SK-N-SH (cell line): ENCODE results near the gene CDC34. TPM values are rescaled to one million over a fixed set of nuclear protein-coding genes. Genes with fewer than 3 reads are reported as not detected.

ENCODE experiments used
- CTCF ChIA-PET: fragments of 300-600, 350-600 bp; formaldehyde crosslinking; extraction: SDS; loops from one replicate; lab custom pipeline; 2021; lab: Yijun Ruan, JAX
- POLR2A ChIA-PET: fragments of 350-600 bp; sonication (Branson Sonifier 250); formaldehyde crosslinking; extraction: SDS; loops from one replicate; lab custom pipeline; 2020; ENCODE audit warnings: antibody characterized with exemption, inconsistent platforms; lab: Yijun Ruan, JAX
- DNase-seq: peaks from one replicate; pipeline ENCODE4 v3.0.0; 2012
- H2AFZ ChIP-seq: fragments of 200-600 bp; sonication (generic); 2 replicates; pipeline ENCODE4 v1.8.1; 2016; ENCODE audit warnings: antibody characterized with exemption, mild to moderate bottlenecking, low read depth
- H3F3A ChIP-seq: fragments of 200-600 bp; sonication (generic); replicated peaks from 2 replicates; pipeline ENCODE3; 2016; ENCODE audit warnings: antibody characterized with exemption, mild to moderate bottlenecking; ENCODE audit not compliant: insufficient read depth
- H3K27ac ChIP-seq, 2 experiments: fragments of 200-500 bp in 1 of 2; fragments of 200-600 bp in 1 of 2; sonication (Bioruptor generic) in 1 of 2; sonication (generic), shearing (Covaris generic) in 1 of 2; 2 replicates each; pipeline versions ENCODE4 v1.5.1 to v1.6.1; 2014 to 2016; ENCODE audit warnings: low read depth in 2 of 2, inconsistent platforms in 1 of 2, low read length in 1 of 2, mild to moderate bottlenecking in 1 of 2, mixed read lengths in 1 of 2
- H3K27me3 ChIP-seq: fragments of 200-600 bp; sonication (generic), shearing (Covaris generic); 2 replicates; pipeline ENCODE4 v1.6.1; 2016; ENCODE audit warnings: mixed run types; ENCODE audit not compliant: insufficient read depth
- H3K36me3 ChIP-seq, 2 experiments: fragments of 200-500 bp in 1 of 2; fragments of 200-600 bp in 1 of 2; sonication (Bioruptor generic) in 1 of 2; sonication (generic) in 1 of 2; replicated peaks in 1 of 2; 2 replicates each; pipeline versions ENCODE3 to v1.5.1; 2014 to 2016; ENCODE audit warnings: low read length in 1 of 2, mild to moderate bottlenecking in 1 of 2; ENCODE audit not compliant: insufficient read depth in 2 of 2, control insufficient read depth in 1 of 2
- H3K4me1 ChIP-seq, 2 experiments: fragments of 200-500 bp in 1 of 2; fragments of 200-600 bp in 1 of 2; sonication (Bioruptor generic) in 1 of 2; sonication (generic), shearing (Covaris generic) in 1 of 2; 2 replicates each; pipeline versions ENCODE4 v1.5.1 to v1.6.1; 2014 to 2016; ENCODE audit warnings: low read depth in 1 of 2, low read length in 1 of 2, mixed run types in 1 of 2; ENCODE audit not compliant: insufficient read depth in 2 of 2, control insufficient read depth in 1 of 2
- H3K4me2 ChIP-seq: fragments of 200-600 bp; sonication (generic), shearing (Covaris generic); 2 replicates; pipeline ENCODE4 v1.6.1; 2017; ENCODE audit warnings: mixed run types
- H3K4me3 ChIP-seq, 2 experiments: fragments of 200-500 bp in 1 of 2; fragments of 200-600 bp in 1 of 2; sonication (Bioruptor generic) in 1 of 2; sonication (generic), shearing (Covaris generic) in 1 of 2; 2 replicates each; pipeline versions ENCODE4 v1.5.1 to v1.8.1; 2014 to 2016; ENCODE audit warnings: low read depth in 2 of 2, inconsistent platforms in 1 of 2, low read length in 1 of 2, mild to moderate bottlenecking in 1 of 2, mixed read lengths in 1 of 2, moderate library complexity in 1 of 2
- H3K79me2 ChIP-seq: fragments of 200-600 bp; sonication (generic); 2 replicates; pipeline ENCODE4 v1.8.1; 2017; ENCODE audit warnings: mild to moderate bottlenecking; ENCODE audit not compliant: insufficient read depth
- H3K9ac ChIP-seq: fragments of 200-600 bp; sonication (generic); 2 replicates; pipeline ENCODE4 v1.6.1; 2017; ENCODE audit warnings: mixed run types
- H3K9me2 ChIP-seq: fragments of 200-600 bp; sonication (generic); 2 replicates; pipeline ENCODE4 v1.6.1; 2017; ENCODE audit warnings: mixed run types
- H3K9me3 ChIP-seq: fragments of 200-600 bp; sonication (generic); 2 replicates; pipeline ENCODE4 v1.6.1; 2017; ENCODE audit warnings: mixed run types, mild to moderate bottlenecking, moderate library complexity
- H4K20me1 ChIP-seq: fragments of 200-600 bp; sonication (generic); 2 replicates; pipeline ENCODE4 v1.6.1; 2017; ENCODE audit warnings: mild to moderate bottlenecking, mixed run types; ENCODE audit not compliant: insufficient read depth
- ELF1 ChIP-seq: IDR thresholded peaks from 2 replicates; pipeline ENCODE4 v1.4.0; 2012
- EP300 ChIP-seq, 2 experiments: IDR thresholded peaks; 2 replicates each; pipeline versions ENCODE4 v1.4.0 to v1.6.1; 2012; ENCODE audit warnings: borderline replicate concordance in 1 of 2, low read depth in 1 of 2, low read length in 1 of 2
- FOSL2 ChIP-seq: IDR thresholded peaks from 2 replicates; pipeline ENCODE4 v1.4.0; 2012; ENCODE audit warnings: low read depth, mild to moderate bottlenecking, moderate library complexity, borderline replicate concordance
- FOXJ3 ChIP-seq: sonication (generic); formaldehyde crosslinking; IDR thresholded peaks from 2 replicates; pipeline ENCODE4 v1.5.1; 2020; ENCODE audit warnings: mild to moderate bottlenecking, missing genetic modification reagents
- FOXM1 ChIP-seq: IDR thresholded peaks from 2 replicates; pipeline ENCODE4 v1.4.0; 2012; ENCODE audit warnings: low read depth, mild to moderate bottlenecking
- GATA2 ChIP-seq: sonication (generic); formaldehyde crosslinking; IDR thresholded peaks from 2 replicates; pipeline ENCODE4 v1.5.0; 2020; ENCODE audit warnings: mild to moderate bottlenecking, missing genetic modification reagents
- JUND ChIP-seq: IDR thresholded peaks from 2 replicates; pipeline ENCODE4 v1.4.0; 2012
- MXI1 ChIP-seq: IDR thresholded peaks from 2 replicates; pipeline ENCODE4 v1.6.1; 2012; ENCODE audit warnings: mild to moderate bottlenecking, low read depth, low read length, improper control_type of control experiment
- NRF1 ChIP-seq: IDR thresholded peaks from 2 replicates; pipeline ENCODE4 v1.6.1; 2012; ENCODE audit warnings: low read depth, mild to moderate bottlenecking, low read length
- POLR2AphosphoS5 ChIP-seq: IDR thresholded peaks from 2 replicates; pipeline ENCODE4 v1.6.1; 2012; ENCODE audit warnings: low read depth, low read length
- RCOR1 ChIP-seq: fragments of 150-350 bp; IDR thresholded peaks from 2 replicates; pipeline ENCODE4 v1.6.1; 2017; ENCODE audit warnings: antibody characterized with exemption, low read length
- RXRA ChIP-seq: IDR thresholded peaks from 2 replicates; pipeline ENCODE4 v1.4.0; 2012; ENCODE audit warnings: low read depth, mild to moderate bottlenecking, borderline replicate concordance
- TAF1 ChIP-seq: IDR thresholded peaks from 2 replicates; pipeline ENCODE4 v1.6.1; 2012; ENCODE audit warnings: low read depth, mild to moderate bottlenecking, low read length, moderate library complexity, borderline replicate concordance
- YY1 ChIP-seq: IDR thresholded peaks from 2 replicates; pipeline ENCODE4 v1.4.0; 2012; ENCODE audit warnings: low read depth, mild to moderate bottlenecking
- WGBS: methylation state at CpG from one replicate; pipeline ENCODE4 v1.1.6; 2017; ENCODE audit warnings: low lambda C conversion rate; 5-methylcytosine and 5-hydroxymethylcytosine counted together
- polyA plus RNA-seq, 3 experiments: library from polyadenylated mRNA; depleted of rRNA; stranded (reverse); fragments of >200 nt; gene quantifications; 2 replicates each; pipeline ENCODE4 v1.2.3, GENCODE V29; 2012
- TF ChIP-seq, protein P1 (sequence below): IDR thresholded peaks from 2 replicates; pipeline ENCODE4 v1.4.0; 2012; ENCODE audit warnings: low read depth
- TF ChIP-seq, protein P2 (sequence below): fragments of 150-350 bp; IDR thresholded peaks from 2 replicates; pipeline ENCODE4 v1.6.1; 2016; ENCODE audit warnings: mild to moderate bottlenecking, low read depth, low read length

CDC34 gene
- polyA plus RNA-seq, 1 of the 3 experiments (the other 2 are of a cell fraction): 96.7 TPM

DNA sequence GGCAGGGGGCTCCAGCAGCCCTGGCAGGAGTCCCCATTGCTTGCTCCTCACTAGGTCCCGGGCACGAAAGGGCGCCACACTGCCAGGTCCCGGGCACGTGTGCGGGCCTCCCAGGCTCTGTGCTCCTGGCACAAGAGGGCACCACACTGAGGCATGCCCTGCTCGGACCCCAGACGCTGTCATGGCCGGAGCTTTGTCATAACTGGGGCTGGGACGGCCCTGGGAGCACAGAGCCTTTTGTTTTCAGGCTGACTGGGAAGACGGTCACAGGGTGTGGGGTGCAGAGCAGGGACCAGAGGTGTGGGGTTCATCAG, 48.2 kb downstream of the CDC34 start:
- WGBS: 96% methylated on average over 11 of the region's 11 CpGs

DNA sequence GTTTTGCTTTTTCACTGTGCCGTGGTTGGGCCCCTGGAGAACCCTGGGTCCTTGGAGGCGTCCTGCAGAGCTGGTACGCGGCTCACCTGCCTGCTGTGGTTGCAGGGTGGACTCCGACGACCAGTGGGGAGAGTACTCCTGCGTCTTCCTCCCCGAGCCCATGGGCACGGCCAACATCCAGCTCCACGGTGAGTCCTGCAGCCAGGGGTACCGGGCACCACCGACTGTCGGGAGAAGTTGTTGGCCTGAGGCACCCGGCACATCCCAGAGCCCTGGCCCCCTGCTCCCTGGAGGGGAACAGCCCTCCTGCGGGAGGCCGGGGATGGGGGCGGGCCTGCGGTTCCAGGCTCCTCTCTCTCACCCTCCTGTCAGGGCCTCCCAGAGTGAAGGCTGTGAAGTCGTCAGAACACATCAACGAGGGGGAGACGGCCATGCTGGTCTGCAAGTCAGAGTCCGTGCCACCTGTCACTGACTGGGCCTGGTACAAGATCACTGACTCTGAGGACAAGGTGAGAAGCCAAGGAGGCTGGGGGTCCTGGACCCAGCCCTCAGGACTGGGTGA, 48.8 kb downstream of the CDC34 start:
- Histone ChIP-seq H3K9ac (no peak overlapping the region), H3K9me2 (no peaks in the 10 kb centered on the region), H3K36me3 (peaks cover 0 to 38% of the 10 kb centered on the region in 2 experiments), H2AFZ (no peak overlapping the region), H4K20me1 (peaks cover 79% of the 10 kb centered on the region), H3K4me3 (no peak overlapping the region), H3K27ac (no peak overlapping the region), H3K9me3 (no peaks in the 10 kb centered on the region), H3K4me2 (no peak overlapping the region), H3F3A (peaks cover 17% of the 10 kb centered on the region), H3K27me3 (no peaks in the 10 kb centered on the region), H3K79me2 (peaks cover 51% of the 10 kb centered on the region), H3K4me1 (peaks cover 9 to 14% of the 10 kb centered on the region in 2 experiments; a peak in 3 of 4 replicates)
- TF ChIP-seq FOXJ3 (CRISPR knock-in tag) (no peak), GATA2 (no peak), ELF1 (no peak), TAF1 (no peak), MXI1 (no peak), POLR2AphosphoS5 (no peak), FOSL2 (no peak), RCOR1 (no peak)
- TF ChIP-seq, protein P1, sequence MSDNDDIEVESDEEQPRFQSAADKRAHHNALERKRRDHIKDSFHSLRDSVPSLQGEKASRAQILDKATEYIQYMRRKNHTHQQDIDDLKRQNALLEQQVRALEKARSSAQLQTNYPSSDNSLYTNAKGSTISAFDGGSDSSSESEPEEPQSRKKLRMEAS: no peak
- no peak for DNase-seq
- POLR2A ChIA-PET: no interaction called here
- CTCF ChIA-PET: no interaction called here
- WGBS: 86% methylated on average over 2 of the region's 22 CpGs

More for the DNA sequence above, 48.2 kb downstream of the CDC34 start:
- H3K4me1 ChIP-seq: peaks cover 14 to 19% of the 10 kb centered on the region in 2 experiments; a peak in 3 of 4 replicates
- POLR2A ChIA-PET: no interaction called here
- no peak overlapping the region for H2AFZ ChIP-seq
- no peak overlapping the region for H3K4me3 ChIP-seq
- H3K36me3 ChIP-seq: peaks cover 0 to 38% of the 10 kb centered on the region in 2 experiments
- CTCF ChIA-PET: no interaction called here
- no peak overlapping the region for H3K27ac ChIP-seq
- H3F3A ChIP-seq: peaks cover 21% of the 10 kb centered on the region
- H3K4me2 ChIP-seq: no peak overlapping the region
- H3K27me3 ChIP-seq: no peaks in the 10 kb centered on the region
- H3K9ac ChIP-seq: no peak overlapping the region
- H3K9me2 ChIP-seq: no peaks in the 10 kb centered on the region
- peaks cover 84% of the 10 kb centered on the region for H4K20me1 ChIP-seq
- no peak for TF ChIP-seq JUND
- no peak for TF ChIP-seq TAF1
- TF ChIP-seq EP300 (IDR thresholded peaks at IDR 0.05; ENCODE audit: borderline replicate concordance in 1 of 2, low read depth in 1 of 2, low read length in 1 of 2): no peak
- no peak for TF ChIP-seq FOXM1
- TF ChIP-seq, protein P2, sequence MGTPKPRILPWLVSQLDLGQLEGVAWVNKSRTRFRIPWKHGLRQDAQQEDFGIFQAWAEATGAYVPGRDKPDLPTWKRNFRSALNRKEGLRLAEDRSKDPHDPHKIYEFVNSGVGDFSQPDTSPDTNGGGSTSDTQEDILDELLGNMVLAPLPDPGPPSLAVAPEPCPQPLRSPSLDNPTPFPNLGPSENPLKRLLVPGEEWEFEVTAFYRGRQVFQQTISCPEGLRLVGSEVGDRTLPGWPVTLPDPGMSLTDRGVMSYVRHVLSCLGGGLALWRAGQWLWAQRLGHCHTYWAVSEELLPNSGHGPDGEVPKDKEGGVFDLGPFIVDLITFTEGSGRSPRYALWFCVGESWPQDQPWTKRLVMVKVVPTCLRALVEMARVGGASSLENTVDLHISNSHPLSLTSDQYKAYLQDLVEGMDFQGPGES: no peak
- TF ChIP-seq RXRA: no peak
- no peak for TF ChIP-seq YY1
- no peak for TF ChIP-seq RCOR1
- no peak for TF ChIP-seq NRF1
- peaks cover 56% of the 10 kb centered on the region for H3K79me2 ChIP-seq
- DNase-seq: no peak
- no peaks in the 10 kb centered on the region for H3K9me3 ChIP-seq
